HEK293 (cell line): ENCODE measurements around the gene TMEM232.
A peak's percentile ranks its signal among the peaks of the same experiment; 100 is the strongest.

ENCODE experiments used
- FEZF1 ChIP-seq: fragments of 450-650 bp; formaldehyde crosslinking; IDR thresholded peaks from 2 replicates; pipeline ENCODE4 v1.5.1; 2016; ENCODE audit warnings: missing biosample characterization, missing genetic modification characterization
- GLI4 ChIP-seq: fragments of 450-650 bp; formaldehyde crosslinking; IDR thresholded peaks from 2 replicates; pipeline ENCODE4 v1.5.1; 2016; ENCODE audit warnings: missing biosample characterization, missing genetic modification characterization
- KLF10 ChIP-seq: fragments of 450-650 bp; IDR thresholded peaks from 2 replicates; pipeline ENCODE4 v1.5.1; 2018; ENCODE audit warnings: missing biosample characterization, mild to moderate bottlenecking, missing genetic modification characterization
- KLF17 ChIP-seq: fragments of 450-650 bp; formaldehyde crosslinking; IDR thresholded peaks from 2 replicates; pipeline ENCODE4 v1.5.1; 2016; ENCODE audit warnings: missing biosample characterization, missing genetic modification characterization
- KLF8 ChIP-seq: fragments of 450-650 bp; formaldehyde crosslinking; IDR thresholded peaks from 2 replicates; pipeline ENCODE4 v1.5.1; 2016; ENCODE audit warnings: missing biosample characterization, missing genetic modification characterization
- RBAK ChIP-seq: fragments of 450-650 bp; formaldehyde crosslinking; IDR thresholded peaks from 2 replicates; pipeline ENCODE4 v1.5.1; 2016; ENCODE audit warnings: missing biosample characterization, missing genetic modification characterization
- SETDB1 ChIP-seq: IDR thresholded peaks from one replicate; pipeline ENCODE4 v1.6.1; 2017; ENCODE audit warnings: mild to moderate bottlenecking, low read length, moderate library complexity, mixed read lengths; ENCODE audit not compliant: insufficient read length
- TCF7L2 ChIP-seq: IDR thresholded peaks from 2 replicates; pipeline ENCODE4 v1.6.1; 2011; ENCODE audit warnings: low read depth, mild to moderate bottlenecking, inconsistent platforms, low read length, moderate library complexity, borderline replicate concordance
- YY1 ChIP-seq: fragments of 450-650 bp; formaldehyde crosslinking; IDR thresholded peaks from 2 replicates; pipeline ENCODE4 v1.5.1; 2018; ENCODE audit warnings: missing biosample characterization, missing genetic modification characterization
- ZBTB44 ChIP-seq: fragments of 450-650 bp; IDR thresholded peaks from 2 replicates; pipeline ENCODE4 v1.5.1; 2018; ENCODE audit warnings: missing biosample characterization, mild to moderate bottlenecking, missing genetic modification characterization
- ZFP41 ChIP-seq: fragments of 450-650 bp; formaldehyde crosslinking; IDR thresholded peaks from 2 replicates; pipeline ENCODE4 v1.5.1; 2016; ENCODE audit warnings: missing biosample characterization, missing genetic modification characterization, borderline replicate concordance
- ZNF146 ChIP-seq: fragments of 450-650 bp; formaldehyde crosslinking; IDR thresholded peaks from 2 replicates; pipeline ENCODE4 v1.5.1; 2016; ENCODE audit warnings: missing biosample characterization, missing genetic modification characterization
- ZNF157 ChIP-seq: fragments of 450-650 bp; formaldehyde crosslinking; IDR thresholded peaks from 2 replicates; pipeline ENCODE4 v1.5.1; 2016; ENCODE audit warnings: missing biosample characterization, missing genetic modification characterization
- ZNF2 ChIP-seq: fragments of 450-650 bp; formaldehyde crosslinking; IDR thresholded peaks from 2 replicates; pipeline ENCODE4 v1.5.1; 2016; ENCODE audit warnings: missing biosample characterization, missing genetic modification characterization
- ZNF23 ChIP-seq: fragments of 450-650 bp; formaldehyde crosslinking; IDR thresholded peaks from 2 replicates; pipeline ENCODE4 v1.5.1; 2016; ENCODE audit warnings: missing biosample characterization, missing genetic modification characterization, borderline replicate concordance
- ZNF274 ChIP-seq, 2 experiments: fragments of 200-500 bp in 1 of 2; fragments of 450-650 bp in 1 of 2; sonication (Bioruptor generic) in 1 of 2; formaldehyde crosslinking in 1 of 2; IDR thresholded peaks; 2 replicates each; pipeline versions ENCODE4 v1.5.1 to v1.6.1; 2014 to 2016; ENCODE audit warnings: borderline replicate concordance in 1 of 2, inconsistent platforms in 1 of 2, low read length in 1 of 2, missing biosample characterization in 1 of 2, missing genetic modification characterization in 1 of 2
- ZNF311 ChIP-seq: fragments of 450-650 bp; formaldehyde crosslinking; IDR thresholded peaks from 2 replicates; pipeline ENCODE4 v1.5.1; 2017; ENCODE audit warnings: missing biosample characterization, missing genetic modification characterization, borderline replicate concordance
- ZNF366 ChIP-seq: fragments of 450-650 bp; formaldehyde crosslinking; conservative IDR thresholded peaks from 2 replicates; pipeline ENCODE4 v1.5.1; 2016; ENCODE audit warnings: missing biosample characterization, missing genetic modification characterization
- ZNF394 ChIP-seq: fragments of 450-650 bp; formaldehyde crosslinking; IDR thresholded peaks from 2 replicates; pipeline ENCODE4 v1.5.1; 2016; ENCODE audit warnings: missing biosample characterization, missing genetic modification characterization, mild to moderate bottlenecking, moderate library complexity, borderline replicate concordance
- ZNF416 ChIP-seq: fragments of 450-650 bp; formaldehyde crosslinking; IDR thresholded peaks from 2 replicates; pipeline ENCODE4 v1.5.1; 2016; ENCODE audit warnings: missing biosample characterization, missing genetic modification characterization
- ZNF560 ChIP-seq: fragments of 450-650 bp; formaldehyde crosslinking; IDR thresholded peaks from 2 replicates; pipeline ENCODE4 v1.5.1; 2017; ENCODE audit warnings: missing biosample characterization, missing genetic modification characterization, borderline replicate concordance
- ZNF571 ChIP-seq: fragments of 450-650 bp; formaldehyde crosslinking; IDR thresholded peaks from 2 replicates; pipeline ENCODE4 v1.5.0; 2017; ENCODE audit warnings: missing biosample characterization, missing genetic modification characterization
- ZNF629 ChIP-seq: fragments of 450-650 bp; formaldehyde crosslinking; IDR thresholded peaks from 2 replicates; pipeline ENCODE4 v1.5.1; 2017; ENCODE audit warnings: missing biosample characterization, missing genetic modification characterization
- ZNF701 ChIP-seq: fragments of 450-650 bp; formaldehyde crosslinking; IDR thresholded peaks from 2 replicates; pipeline ENCODE4 v1.5.1; 2016; ENCODE audit warnings: missing biosample characterization, missing genetic modification characterization
- ZNF707 ChIP-seq: fragments of 450-650 bp; formaldehyde crosslinking; IDR thresholded peaks from 2 replicates; pipeline ENCODE4 v1.5.1; 2016; ENCODE audit warnings: missing biosample characterization, missing genetic modification characterization
- ZNF747 ChIP-seq: fragments of 450-650 bp; formaldehyde crosslinking; IDR thresholded peaks from 2 replicates; pipeline ENCODE4 v1.5.1; 2016; ENCODE audit warnings: missing biosample characterization, missing genetic modification characterization
- ZNF768 ChIP-seq: fragments of 450-650 bp; formaldehyde crosslinking; IDR thresholded peaks from 2 replicates; pipeline ENCODE4 v1.5.1; 2018; ENCODE audit warnings: missing biosample characterization, mild to moderate bottlenecking, missing genetic modification characterization
- ZNF791 ChIP-seq: fragments of 450-650 bp; formaldehyde crosslinking; IDR thresholded peaks from 2 replicates; pipeline ENCODE4 v1.5.1; 2016; ENCODE audit warnings: missing biosample characterization, missing genetic modification characterization
- ZSCAN16 ChIP-seq: fragments of 450-650 bp; formaldehyde crosslinking; IDR thresholded peaks from 2 replicates; pipeline ENCODE4 v1.5.1; 2016; ENCODE audit warnings: missing biosample characterization, missing genetic modification characterization
- ZSCAN23 ChIP-seq: fragments of 450-650 bp; formaldehyde crosslinking; IDR thresholded peaks from 2 replicates; pipeline ENCODE4 v1.5.1; 2016; ENCODE audit warnings: missing biosample characterization, missing genetic modification characterization
- TF ChIP-seq, protein P1 (sequence below): fragments of 450-650 bp; formaldehyde crosslinking; conservative IDR thresholded peaks from 2 replicates; pipeline ENCODE4 v1.5.1; 2016; ENCODE audit warnings: low read depth, missing biosample characterization, missing genetic modification characterization
- TF ChIP-seq, protein P2 (sequence below): fragments of 450-650 bp; formaldehyde crosslinking; IDR thresholded peaks from 2 replicates; pipeline ENCODE4 v1.5.1; 2016; ENCODE audit warnings: missing biosample characterization, missing genetic modification characterization

The TMEM232 gene

DNA sequence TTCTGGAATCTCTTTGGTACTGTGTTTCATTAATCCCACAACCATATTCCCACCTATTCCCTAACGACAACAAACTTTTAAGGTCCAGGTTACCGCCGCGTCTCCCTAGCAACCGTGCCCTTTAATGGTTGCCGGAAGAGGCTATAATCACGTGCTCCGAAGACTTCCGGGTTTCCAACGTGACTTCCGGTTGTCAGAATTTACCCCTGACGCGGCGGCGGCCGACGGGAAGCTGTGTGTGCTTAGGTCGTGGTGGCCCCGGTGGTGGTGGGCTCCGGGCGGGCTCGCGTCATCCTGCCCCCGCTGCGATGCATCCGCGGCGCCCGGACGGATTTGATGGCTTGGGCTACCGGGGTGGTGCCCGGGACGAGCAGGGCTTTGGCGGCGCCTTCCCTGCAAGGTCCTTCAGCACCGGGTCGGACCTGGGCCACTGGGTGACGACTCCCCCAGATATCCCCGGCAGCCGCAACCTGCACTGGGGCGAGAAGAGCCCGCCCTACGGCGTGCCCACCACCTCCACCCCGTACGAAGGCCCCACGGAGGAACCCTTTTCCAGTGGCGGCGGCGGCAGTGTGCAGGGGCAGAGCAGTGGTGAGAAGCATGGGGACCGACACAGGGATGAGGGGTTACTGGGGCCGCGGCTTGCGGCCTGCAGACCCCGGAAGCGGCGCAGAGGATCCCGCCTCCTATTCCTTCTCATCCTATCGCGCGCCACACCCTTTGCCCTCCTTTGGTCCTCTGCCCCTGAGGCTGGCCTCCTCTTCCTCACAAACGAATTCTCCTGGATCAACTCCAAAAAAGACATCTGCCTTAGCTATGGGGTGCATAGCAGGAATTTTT lies 12.6 kb upstream of the TMEM232 start, which contains the start of gene SLC25A46 (continued):
- no peak for TF ChIP-seq ZNF23 (tag by site-specific recombination)
- TF ChIP-seq ZNF157 (tag by site-specific recombination) = no peak
- TF ChIP-seq, protein P1, sequence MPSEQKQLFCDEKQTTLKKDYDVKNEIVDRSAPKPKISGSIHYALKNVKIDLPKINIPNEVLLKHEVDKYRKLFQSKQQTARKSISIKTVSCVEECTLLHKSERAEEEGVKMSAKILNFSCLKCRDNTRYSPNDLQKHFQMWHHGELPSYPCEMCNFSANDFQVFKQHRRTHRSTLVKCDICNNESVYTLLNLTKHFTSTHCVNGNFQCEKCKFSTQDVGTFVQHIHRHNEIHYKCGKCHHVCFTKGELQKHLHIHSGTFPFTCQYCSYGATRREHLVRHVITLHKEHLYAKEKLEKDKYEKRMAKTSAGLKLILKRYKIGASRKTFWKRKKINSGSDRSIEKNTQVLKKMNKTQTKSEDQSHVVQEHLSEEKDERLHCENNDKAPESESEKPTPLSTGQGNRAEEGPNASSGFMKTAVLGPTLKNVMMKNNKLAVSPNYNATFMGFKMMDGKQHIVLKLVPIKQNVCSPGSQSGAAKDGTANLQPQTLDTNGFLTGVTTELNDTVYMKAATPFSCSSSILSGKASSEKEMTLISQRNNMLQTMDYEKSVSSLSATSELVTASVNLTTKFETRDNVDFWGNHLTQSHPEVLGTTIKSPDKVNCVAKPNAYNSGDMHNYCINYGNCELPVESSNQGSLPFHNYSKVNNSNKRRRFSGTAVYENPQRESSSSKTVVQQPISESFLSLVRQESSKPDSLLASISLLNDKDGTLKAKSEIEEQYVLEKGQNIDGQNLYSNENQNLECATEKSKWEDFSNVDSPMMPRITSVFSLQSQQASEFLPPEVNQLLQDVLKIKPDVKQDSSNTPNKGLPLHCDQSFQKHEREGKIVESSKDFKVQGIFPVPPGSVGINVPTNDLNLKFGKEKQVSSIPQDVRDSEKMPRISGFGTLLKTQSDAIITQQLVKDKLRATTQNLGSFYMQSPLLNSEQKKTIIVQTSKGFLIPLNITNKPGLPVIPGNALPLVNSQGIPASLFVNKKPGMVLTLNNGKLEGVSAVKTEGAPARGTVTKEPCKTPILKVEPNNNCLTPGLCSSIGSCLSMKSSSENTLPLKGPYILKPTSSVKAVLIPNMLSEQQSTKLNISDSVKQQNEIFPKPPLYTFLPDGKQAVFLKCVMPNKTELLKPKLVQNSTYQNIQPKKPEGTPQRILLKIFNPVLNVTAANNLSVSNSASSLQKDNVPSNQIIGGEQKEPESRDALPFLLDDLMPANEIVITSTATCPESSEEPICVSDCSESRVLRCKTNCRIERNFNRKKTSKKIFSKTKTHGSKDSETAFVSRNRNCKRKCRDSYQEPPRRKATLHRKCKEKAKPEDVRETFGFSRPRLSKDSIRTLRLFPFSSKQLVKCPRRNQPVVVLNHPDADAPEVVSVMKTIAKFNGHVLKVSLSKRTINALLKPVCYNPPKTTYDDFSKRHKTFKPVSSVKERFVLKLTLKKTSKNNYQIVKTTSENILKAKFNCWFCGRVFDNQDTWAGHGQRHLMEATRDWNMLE (tag by site-specific recombination) = peak; percentile 99
- TF ChIP-seq ZNF791 (tag by site-specific recombination) = no peak
- no peak for TF ChIP-seq ZNF416 (tag by site-specific recombination)
- TF ChIP-seq ZSCAN23 (tag by site-specific recombination) = no peak
- no peak for TF ChIP-seq ZNF311 (tag by site-specific recombination)
- TF ChIP-seq ZBTB44 (tag by site-specific recombination) = no peak
- peak; percentile 65 for TF ChIP-seq ZNF629
- no peak for TF ChIP-seq RBAK (tag by site-specific recombination)
- peak; percentile 56; the same call in 1 of the 2 replicates for TF ChIP-seq KLF8 (tag by site-specific recombination)
- TF ChIP-seq ZNF701 = no peak
- TF ChIP-seq FEZF1 = no peak
- TF ChIP-seq KLF10 (tag by site-specific recombination) = no peak
- TF ChIP-seq YY1 (tag by site-specific recombination) = 0 out of 2 replicates have a peak, but pooled peaks have one; percentile 18
- TF ChIP-seq ZNF768 (tag by site-specific recombination) = no peak; the same call in 1 of the 2 replicates
- TF ChIP-seq ZNF560 (tag by site-specific recombination) = no peak
- TF ChIP-seq TCF7L2 = no peak
- no peak for TF ChIP-seq ZNF274 (IDR thresholded peaks at IDR 0.05; ENCODE audit: low read length)
- TF ChIP-seq ZNF274 (tag by site-specific recombination; IDR thresholded peaks at IDR 0.05; ENCODE audit: borderline replicate concordance) = no peak
- no peak for TF ChIP-seq ZFP41 (tag by site-specific recombination)
- TF ChIP-seq, protein P2, sequence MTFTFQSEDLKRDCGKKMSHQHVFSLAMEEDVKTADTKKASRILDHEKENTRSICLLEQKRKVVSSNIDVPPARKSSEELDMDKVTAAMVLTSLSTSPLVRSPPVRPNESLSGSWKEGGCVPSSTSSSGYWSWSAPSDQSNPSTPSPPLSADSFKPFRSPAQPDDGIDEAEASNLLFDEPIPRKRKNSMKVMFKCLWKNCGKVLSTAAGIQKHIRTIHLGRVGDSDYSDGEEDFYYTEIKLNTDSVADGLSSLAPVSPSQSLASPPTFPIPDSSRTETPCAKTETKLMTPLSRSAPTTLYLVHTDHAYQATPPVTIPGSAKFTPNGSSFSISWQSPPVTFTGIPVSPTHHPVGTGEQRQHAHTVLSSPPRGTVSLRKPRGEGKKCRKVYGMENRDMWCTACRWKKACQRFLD (tag by site-specific recombination) = no peak
- no peak for TF ChIP-seq ZNF146
- TF ChIP-seq ZSCAN16 (tag by site-specific recombination) = no peak
- TF ChIP-seq ZNF571 (tag by site-specific recombination) = no peak
- no peak for TF ChIP-seq ZNF394 (tag by site-specific recombination)
- no peak for TF ChIP-seq ZNF707 (tag by site-specific recombination)
- TF ChIP-seq ZNF366 = 0 out of 2 replicates have a peak, but pooled peaks have one; percentile 25
- TF ChIP-seq KLF17 (tag by site-specific recombination) = 0 out of 2 replicates have a peak, but pooled peaks have one; percentile 21
- no peak for TF ChIP-seq ZNF747 (tag by site-specific recombination)
- TF ChIP-seq SETDB1 = no peak
- TF ChIP-seq ZNF2 = peak; percentile 77; the same call in 1 of the 2 replicates
- TF ChIP-seq GLI4 (tag by site-specific recombination) = 0 out of 2 replicates have a peak, but pooled peaks have one; percentile 49
